Measurements from ENCODE around the gene SEMA3E.
"Not testable (repeated sequence)": the region's sequence is repeated elsewhere in the genome, so short reads cannot be mapped to it uniquely, and the experiment has no call there.

SEMA3E gene

GRCh38 chr7:83466187-83466923 is 182.6 kb downstream of the SEMA3E start:
- Histone ChIP-seq H3K4me2 (ENCODE audit: low read depth, low read length, poor library complexity, severe bottlenecking) (no peak overlapping the region), H3K4me1 (ENCODE audit: insufficient read depth, low read length, poor library complexity, severe bottlenecking) (peaks cover 5% of the 10 kb centered on the region), H3K9me3 (ENCODE audit: insufficient read depth, low read depth, low read length) (no peaks in the 10 kb centered on the region), H3K27me3 (ENCODE audit: insufficient read depth, low read length, poor library complexity, severe bottlenecking) (no peaks in the 10 kb centered on the region), H2AFZ (ENCODE audit: low read length) (no peak overlapping the region), H3K4me3 (ENCODE audit: low read length, poor library complexity, severe bottlenecking) (no peak overlapping the region), H3K9me2 (replicated peaks; ENCODE audit: low read depth, low read length) (no peaks in the 10 kb centered on the region), H3K9ac (ENCODE audit: low read depth, low read length, poor library complexity, severe bottlenecking) (no peak overlapping the region), H3K79me2 (ENCODE audit: insufficient read depth, low read length) (no peaks in the 10 kb centered on the region), H3K36me3 (ENCODE audit: insufficient read depth, low read length) (no peaks in the 10 kb centered on the region), H3F3A (ENCODE audit: low read depth) (no peaks in the 10 kb centered on the region), H4K20me1 (ENCODE audit: insufficient read depth, low read length, poor library complexity, severe bottlenecking) (no peaks in the 10 kb centered on the region)
- no peak for TF ChIP-seq EZH2phosphoT487 (IDR thresholded peaks at IDR 0.05; ENCODE audit: borderline replicate concordance)
- no peak for TF ChIP-seq CTCF (conservative IDR thresholded peaks at IDR 0.05; ENCODE audit: low read length)

- Histone ChIP-seq H3K27me3 (ENCODE audit: insufficient read depth, low read length, poor library complexity, severe bottlenecking) (no peaks in the 10 kb centered on the region), H2AFZ (ENCODE audit: low read length) (no peak overlapping the region), H3K4me2 (ENCODE audit: low read depth, low read length, poor library complexity, severe bottlenecking) (no peak overlapping the region), H3K36me3 (ENCODE audit: insufficient read depth, low read length) (no peaks in the 10 kb centered on the region), H3K4me3 (ENCODE audit: low read length, poor library complexity, severe bottlenecking) (no peak overlapping the region), H3K9me3 (ENCODE audit: insufficient read depth, low read depth, low read length) (no peaks in the 10 kb centered on the region), H3K9ac (ENCODE audit: low read depth, low read length, poor library complexity, severe bottlenecking) (no peak overlapping the region), H3K4me1 (ENCODE audit: insufficient read depth, low read length, poor library complexity, severe bottlenecking) (peaks cover 5% of the 10 kb centered on the region), H3K9me2 (replicated peaks; ENCODE audit: low read depth, low read length) (no peaks in the 10 kb centered on the region), H3F3A (ENCODE audit: low read depth) (no peaks in the 10 kb centered on the region), H3K79me2 (ENCODE audit: insufficient read depth, low read length) (no peaks in the 10 kb centered on the region), H4K20me1 (ENCODE audit: insufficient read depth, low read length, poor library complexity, severe bottlenecking) (no peaks in the 10 kb centered on the region)
- no peak for TF ChIP-seq CTCF (conservative IDR thresholded peaks at IDR 0.05; ENCODE audit: low read length)
- no peak for TF ChIP-seq EZH2phosphoT487 (IDR thresholded peaks at IDR 0.05; ENCODE audit: borderline replicate concordance)
These were observed 183.3 kb downstream of the SEMA3E start for GRCh38 chr7:83465643-83466042.

- not testable (repeated sequence) for H3K4me3 ChIP-seq (ENCODE audit: low read length, poor library complexity, severe bottlenecking); H3F3A ChIP-seq (ENCODE audit: low read depth); H3K9ac ChIP-seq (ENCODE audit: low read depth, low read length, poor library complexity, severe bottlenecking)
These were observed 187.1 kb downstream of the SEMA3E start for GRCh38 chr7:83461820-83462219.

DNA sequence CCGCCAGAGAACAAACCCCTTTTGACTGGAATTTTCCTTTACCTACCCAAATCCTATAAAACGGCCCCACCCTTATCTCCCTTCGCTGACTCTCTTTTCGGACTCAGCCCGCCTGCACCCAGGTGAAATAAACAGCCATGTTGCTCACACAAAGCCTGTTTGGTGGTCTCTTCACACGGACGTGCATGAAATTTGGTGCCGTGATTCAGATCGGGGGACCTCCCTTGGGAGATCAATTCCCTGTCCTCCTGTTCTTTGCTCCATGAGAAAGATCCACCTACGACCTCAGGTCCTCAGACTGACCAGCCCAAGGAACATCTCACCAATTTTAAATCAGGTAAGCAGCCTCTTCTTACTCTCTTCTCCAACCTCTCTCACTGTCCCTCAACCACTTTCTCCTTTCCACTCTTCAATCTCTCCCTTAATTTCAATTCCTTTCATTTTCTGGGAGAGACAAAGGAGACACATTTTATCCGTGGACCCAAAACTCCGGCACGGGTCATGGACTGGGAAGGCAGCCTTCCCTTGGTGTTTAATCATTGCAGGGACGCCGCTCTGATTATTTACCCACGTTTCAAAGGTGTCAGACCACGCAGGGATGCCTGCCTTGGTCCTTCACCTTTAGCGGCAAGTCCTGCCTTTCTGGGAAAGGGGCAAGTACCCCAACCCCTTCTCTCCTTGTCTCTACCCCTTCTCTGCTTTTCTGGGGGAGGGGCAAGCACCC is 188.8 kb downstream of the SEMA3E start:
- not testable (repeated sequence) for H3K9me2 ChIP-seq (replicated peaks; ENCODE audit: low read depth, low read length); H3K4me2 ChIP-seq (ENCODE audit: low read depth, low read length, poor library complexity, severe bottlenecking); H3K27me3 ChIP-seq (ENCODE audit: insufficient read depth, low read length, poor library complexity, severe bottlenecking)

More at GRCh38 chr7:83461820-83462219, 187.1 kb downstream of the SEMA3E start:
- not testable (repeated sequence) for H3K36me3 ChIP-seq (ENCODE audit: insufficient read depth, low read length); H3K27me3 ChIP-seq (ENCODE audit: insufficient read depth, low read length, poor library complexity, severe bottlenecking); H3K4me2 ChIP-seq (ENCODE audit: low read depth, low read length, poor library complexity, severe bottlenecking); H3K79me2 ChIP-seq (ENCODE audit: insufficient read depth, low read length); H4K20me1 ChIP-seq (ENCODE audit: insufficient read depth, low read length, poor library complexity, severe bottlenecking); H3K9me3 ChIP-seq (ENCODE audit: insufficient read depth, low read depth, low read length); H3K9me2 ChIP-seq (replicated peaks; ENCODE audit: low read depth, low read length); H3K4me1 ChIP-seq (ENCODE audit: insufficient read depth, low read length, poor library complexity, severe bottlenecking); H2AFZ ChIP-seq (ENCODE audit: low read length)

DNA sequence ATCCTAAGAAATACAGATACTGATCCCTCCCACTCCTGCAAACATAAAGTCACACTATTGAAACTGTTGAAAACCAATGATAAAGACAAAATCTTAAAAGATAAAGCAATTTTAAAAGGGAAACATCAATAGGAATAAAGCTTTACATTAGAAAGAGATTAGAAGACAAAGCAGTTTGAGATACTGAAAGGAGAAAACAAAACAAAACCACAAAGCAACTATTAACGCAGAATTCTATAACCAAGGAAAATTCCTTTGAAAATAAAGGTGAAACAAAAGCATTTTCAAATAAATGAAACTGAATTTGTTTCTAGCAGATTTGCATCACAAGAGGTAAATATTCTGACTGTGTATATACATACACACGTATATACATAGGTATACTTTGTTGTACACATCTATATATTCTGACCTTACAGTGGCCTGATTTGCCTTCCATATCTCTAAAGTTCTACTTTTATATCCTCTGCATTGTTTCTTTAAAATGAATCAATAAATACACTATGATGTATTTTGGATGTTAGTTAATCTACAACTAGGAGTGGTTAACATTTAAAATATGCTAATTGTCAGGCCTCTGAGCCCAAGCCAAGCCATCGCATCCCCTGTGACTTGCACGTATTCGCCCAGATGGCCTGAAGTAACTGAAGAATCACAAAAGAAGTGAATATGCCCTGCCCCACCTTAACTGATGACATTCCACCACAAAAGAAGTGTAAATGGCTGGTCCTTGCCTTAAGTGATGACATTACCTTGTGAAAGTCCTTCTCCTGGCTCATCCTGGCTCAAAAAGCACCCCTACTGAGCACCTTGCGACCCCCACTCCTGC is 189.6 kb downstream of the SEMA3E start:
- not testable (repeated sequence) for H3K4me1 ChIP-seq (ENCODE audit: insufficient read depth, low read length, poor library complexity, severe bottlenecking); H3F3A ChIP-seq (ENCODE audit: low read depth); H3K4me2 ChIP-seq (ENCODE audit: low read depth, low read length, poor library complexity, severe bottlenecking); H2AFZ ChIP-seq (ENCODE audit: low read length); H3K79me2 ChIP-seq (ENCODE audit: insufficient read depth, low read length); H3K4me3 ChIP-seq (ENCODE audit: low read length, poor library complexity, severe bottlenecking); H3K9me3 ChIP-seq (ENCODE audit: insufficient read depth, low read depth, low read length); H3K9me2 ChIP-seq (replicated peaks; ENCODE audit: low read depth, low read length); H3K36me3 ChIP-seq (ENCODE audit: insufficient read depth, low read length); H4K20me1 ChIP-seq (ENCODE audit: insufficient read depth, low read length, poor library complexity, severe bottlenecking); H3K27me3 ChIP-seq (ENCODE audit: insufficient read depth, low read length, poor library complexity, severe bottlenecking); H3K9ac ChIP-seq (ENCODE audit: low read depth, low read length, poor library complexity, severe bottlenecking)

More for the DNA sequence above, 188.8 kb downstream of the SEMA3E start:
- H3K79me2 ChIP-seq (ENCODE audit: insufficient read depth, low read length); H2AFZ ChIP-seq (ENCODE audit: low read length); H3K9me3 ChIP-seq (ENCODE audit: insufficient read depth, low read depth, low read length); H3F3A ChIP-seq (ENCODE audit: low read depth); H3K9ac ChIP-seq (ENCODE audit: low read depth, low read length, poor library complexity, severe bottlenecking); H3K4me1 ChIP-seq (ENCODE audit: insufficient read depth, low read length, poor library complexity, severe bottlenecking); H3K4me3 ChIP-seq (ENCODE audit: low read length, poor library complexity, severe bottlenecking); H3K36me3 ChIP-seq (ENCODE audit: insufficient read depth, low read length); H4K20me1 ChIP-seq (ENCODE audit: insufficient read depth, low read length, poor library complexity, severe bottlenecking): not testable (repeated sequence)
